ENCODE results near the gene CTCF.

The CTCF gene

GRCh38 chr16:67613808-67614207 is 51.5 kb downstream of the CTCF start:
- no peak for DNase-seq

- no peak for DNase-seq
Observed at GRCh38 chr16:67628216-67628615, 65.9 kb downstream of the CTCF start.

- DNase-seq: no peak
Observed at GRCh38 chr16:67632415-67633172, 70.3 kb downstream of the CTCF start.

DNA sequence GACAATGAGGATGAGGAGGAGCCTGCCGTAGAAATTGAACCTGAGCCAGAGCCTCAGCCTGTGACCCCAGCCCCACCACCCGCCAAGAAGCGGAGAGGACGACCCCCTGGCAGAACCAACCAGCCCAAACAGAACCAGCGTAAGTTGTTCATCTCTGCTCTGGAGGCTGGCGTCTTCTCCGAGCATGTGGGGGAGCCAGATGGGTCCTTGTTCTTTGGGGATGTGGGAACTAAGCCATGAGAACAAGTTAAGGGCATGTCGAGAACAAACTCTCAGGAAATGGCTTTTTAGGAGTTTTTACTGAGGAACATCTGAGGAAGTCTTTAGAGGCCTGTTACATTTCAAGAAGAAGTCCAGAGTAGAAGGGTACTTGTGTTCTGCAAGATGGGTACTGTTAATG is 74.4 kb downstream of the CTCF start:
- DNase-seq: no peak

GRCh38 chr16:67637625-67638024 is 75.3 kb downstream of the CTCF start:
- DNase-seq: no peak

DNA sequence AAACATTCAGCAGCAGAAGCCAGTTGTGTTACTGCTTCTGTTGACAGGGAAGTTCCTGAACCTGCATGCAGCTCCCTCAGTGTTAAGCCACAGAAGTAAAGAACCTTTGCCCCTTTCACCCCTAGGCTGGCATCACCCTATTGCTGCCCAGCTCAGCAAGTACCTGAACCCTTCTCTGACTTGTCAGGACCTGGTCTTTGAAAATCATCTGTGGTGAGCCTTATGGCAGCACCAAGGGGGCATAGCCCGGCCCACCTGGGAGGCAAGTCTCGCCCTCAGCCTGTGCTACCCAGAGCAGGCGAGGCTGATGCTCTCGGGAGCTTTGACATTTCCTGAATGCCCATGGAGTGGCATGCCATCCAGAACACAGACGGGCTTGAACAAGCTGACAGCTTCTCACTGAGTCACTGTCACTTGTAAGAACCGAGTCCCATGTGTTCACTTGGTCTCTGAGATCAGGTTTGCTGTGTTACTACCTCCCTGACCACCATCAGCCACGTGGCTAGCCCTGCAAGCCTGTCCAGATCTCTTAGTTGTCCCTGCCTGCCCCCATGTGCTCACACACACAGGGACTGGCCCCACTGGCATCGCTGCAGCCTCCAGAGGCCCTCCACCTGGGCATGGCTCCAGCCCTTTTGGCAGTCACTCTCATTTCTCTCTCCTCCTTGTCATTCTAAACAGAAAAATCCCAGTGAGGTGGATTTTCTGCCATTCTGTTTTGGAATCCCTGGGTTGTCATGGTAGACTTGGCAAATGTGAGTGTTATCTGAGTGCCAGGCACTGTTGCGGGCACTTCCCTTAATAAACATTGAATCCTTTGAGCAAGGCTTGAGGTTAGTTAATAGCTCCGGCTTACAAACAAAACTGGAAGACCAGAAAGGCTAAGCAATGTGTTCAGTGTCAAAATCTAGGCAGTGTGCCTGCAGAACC is 79.7 kb downstream of the CTCF start:
- no peak for DNase-seq

DNA sequence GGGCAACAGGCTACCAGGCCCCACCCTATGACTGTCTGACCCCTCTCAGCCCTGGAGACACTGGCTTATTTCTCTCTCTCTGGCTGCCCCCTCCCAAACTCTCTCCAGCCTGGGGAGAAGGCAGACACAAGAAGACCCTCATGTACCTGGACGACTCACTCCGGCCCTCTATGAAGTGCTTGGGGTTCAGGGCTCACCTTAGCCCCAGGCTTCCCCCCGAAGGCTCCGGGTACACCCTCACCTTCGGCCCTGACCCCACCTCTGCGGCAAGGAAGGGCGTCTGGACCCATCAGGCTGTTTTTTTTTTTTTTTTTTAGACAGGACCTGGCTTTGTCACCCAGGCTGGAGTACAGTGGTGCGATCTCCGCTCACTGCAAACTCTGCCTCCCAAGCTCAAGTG is 81.7 kb downstream of the CTCF start:
- DNase-seq: no peak

GRCh38 chr16:67645397-67646121 is 83.2 kb downstream of the CTCF start:
- no peak for DNase-seq

DNA sequence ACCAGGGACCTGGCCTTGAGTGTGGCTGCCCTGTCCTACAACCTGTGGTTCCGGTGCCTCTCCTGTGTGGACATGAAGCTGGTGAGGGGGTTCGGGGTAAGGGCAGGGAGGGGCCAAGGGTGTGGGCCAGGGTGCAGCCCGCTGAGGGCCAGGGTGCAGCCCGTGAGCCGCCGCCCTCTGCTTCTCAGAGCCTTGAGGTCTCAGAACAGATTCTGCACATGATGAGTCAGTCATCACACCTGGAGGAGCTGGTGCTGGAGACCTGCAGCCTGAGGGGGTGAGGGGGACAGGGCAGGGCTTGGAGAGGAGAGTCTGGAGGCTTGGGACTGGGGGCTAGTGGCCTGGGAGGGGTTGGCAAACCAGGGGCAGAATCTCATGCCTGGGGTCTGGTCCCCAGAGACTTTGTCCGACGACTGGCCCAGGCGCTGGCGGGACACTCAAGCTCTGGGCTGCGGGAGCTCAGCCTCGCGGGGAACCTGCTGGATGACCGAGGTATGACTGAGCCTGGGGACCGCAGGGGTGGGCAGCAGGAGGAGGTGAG is 84.9 kb downstream of the CTCF start:
- DNase-seq: no peak

GRCh38 chr16:67647681-67648080 is 85.4 kb downstream of the CTCF start:
- no peak for DNase-seq

DNA sequence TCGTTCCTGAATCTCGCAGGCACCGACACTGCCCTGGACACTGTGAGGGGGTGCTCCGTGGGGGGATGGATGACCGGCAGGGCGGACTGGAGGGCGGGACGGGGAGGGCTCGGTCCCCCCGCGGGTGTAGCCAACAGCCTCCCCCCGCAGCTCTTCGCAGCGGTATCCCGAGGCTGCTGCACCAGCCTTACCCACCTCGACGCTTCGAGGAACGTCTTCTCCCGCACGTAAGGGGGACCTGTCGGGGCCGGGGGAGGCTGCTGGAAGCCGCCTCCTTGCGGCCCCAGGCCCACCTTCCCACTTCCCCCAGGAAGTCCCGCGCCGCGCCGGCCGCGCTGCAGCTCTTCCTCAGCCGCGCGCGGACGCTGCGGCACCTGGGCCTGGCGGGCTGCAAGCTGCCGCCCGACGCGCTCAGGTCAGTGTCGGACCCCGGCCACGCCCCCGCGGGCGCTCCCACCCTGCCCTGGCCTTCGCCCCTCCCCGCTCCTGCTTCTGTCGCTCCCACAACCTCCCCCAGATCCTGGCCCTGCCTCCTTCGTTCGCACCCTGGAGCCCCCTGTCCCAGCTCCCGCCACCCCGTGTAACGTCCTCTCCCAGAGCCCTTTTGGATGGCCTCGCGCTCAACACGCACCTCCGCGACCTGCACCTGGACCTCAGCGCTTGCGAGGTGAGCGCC is 85.9 kb downstream of the CTCF start:
- no peak for DNase-seq

- DNase-seq: no peak
Observed at GRCh38 chr16:67648764-67649407, 86.6 kb downstream of the CTCF start.

DNA sequence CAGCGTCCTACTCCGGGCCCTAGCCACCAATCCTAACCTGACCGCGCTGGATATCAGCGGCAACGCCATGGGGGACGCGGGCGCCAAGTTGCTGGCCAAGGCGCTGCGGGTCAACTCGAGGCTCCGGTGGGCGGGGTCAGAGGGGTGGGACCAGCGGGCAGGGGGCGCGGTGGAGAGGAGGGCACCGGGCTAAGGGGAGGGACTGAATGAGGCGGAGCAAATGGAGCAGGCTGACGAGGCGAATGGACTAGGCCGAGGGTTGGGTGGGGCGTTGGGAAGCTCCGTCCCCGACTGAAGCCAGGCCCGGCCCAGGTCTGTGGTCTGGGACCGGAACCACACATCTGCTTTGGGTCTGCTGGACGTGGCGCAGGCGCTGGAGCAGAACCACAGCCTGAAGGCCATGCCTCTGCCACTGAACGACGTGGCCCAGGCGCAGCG is 87.2 kb downstream of the CTCF start:
- DNase-seq: no peak

GRCh38 chr16:67650023-67650422 is 87.7 kb downstream of the CTCF start:
- DNase-seq: no peak

DNA sequence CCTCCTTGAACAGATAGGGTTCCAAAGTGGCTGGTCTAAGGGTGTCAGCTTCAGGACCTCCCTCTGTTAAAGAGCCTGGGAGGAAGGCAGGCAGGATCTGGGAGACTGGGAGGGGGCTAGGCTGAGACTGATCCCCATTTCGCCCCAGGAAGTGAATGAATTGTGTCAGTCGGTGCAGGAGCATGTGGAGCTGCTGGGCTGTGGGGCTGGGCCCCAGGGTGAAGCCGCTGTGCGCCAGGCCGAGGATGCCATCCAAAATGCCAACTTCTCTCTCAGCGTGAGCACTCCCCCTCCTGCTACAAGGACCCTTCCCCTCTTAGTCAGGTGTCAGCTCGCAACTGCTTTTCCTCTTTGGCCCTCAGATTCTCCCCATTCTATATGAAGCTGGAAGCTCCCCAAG is 88.7 kb downstream of the CTCF start:
- DNase-seq: no peak

GRCh38 chr16:67651847-67652246 is 89.5 kb downstream of the CTCF start:
- no peak for DNase-seq

GRCh38 chr16:67652578-67653127 is 90.3 kb downstream of the CTCF start:
- no peak for DNase-seq

DNA sequence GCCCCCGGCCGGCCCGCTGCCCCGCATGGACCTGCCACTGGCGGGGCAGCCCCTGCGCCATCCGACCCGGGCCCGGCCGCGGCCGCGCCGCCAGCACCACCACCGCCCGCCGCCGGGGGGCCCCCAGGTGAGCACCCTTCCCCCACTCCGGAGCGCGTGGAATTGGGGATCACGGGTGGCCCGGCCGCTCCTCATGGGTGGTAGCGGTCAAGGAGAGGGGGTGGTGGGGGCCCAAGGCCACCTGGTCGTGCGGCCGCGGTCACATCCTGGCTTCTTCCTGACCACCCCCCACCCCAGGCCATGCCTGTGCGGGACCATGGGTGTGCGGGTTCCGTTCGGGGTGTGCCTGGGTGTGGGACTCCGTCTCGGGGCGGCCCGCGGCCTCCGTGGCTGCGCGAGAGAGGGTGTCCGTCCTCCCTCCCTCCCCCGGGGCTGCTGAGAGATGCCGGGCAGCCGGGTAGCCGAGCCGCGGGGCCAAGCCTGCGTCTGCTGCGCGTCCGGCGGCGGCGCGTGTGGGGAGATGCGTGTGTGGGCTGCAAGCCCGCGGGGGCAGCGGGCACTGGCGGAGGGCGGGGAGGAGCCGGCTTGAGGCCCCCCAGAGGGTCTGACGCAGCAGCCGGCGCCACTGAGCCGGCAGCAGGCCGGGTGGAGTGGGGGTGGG is 90.9 kb downstream of the CTCF start:
- no peak for DNase-seq

- no peak for DNase-seq
Observed at GRCh38 chr16:67653789-67654402, 91.6 kb downstream of the CTCF start.

DNA sequence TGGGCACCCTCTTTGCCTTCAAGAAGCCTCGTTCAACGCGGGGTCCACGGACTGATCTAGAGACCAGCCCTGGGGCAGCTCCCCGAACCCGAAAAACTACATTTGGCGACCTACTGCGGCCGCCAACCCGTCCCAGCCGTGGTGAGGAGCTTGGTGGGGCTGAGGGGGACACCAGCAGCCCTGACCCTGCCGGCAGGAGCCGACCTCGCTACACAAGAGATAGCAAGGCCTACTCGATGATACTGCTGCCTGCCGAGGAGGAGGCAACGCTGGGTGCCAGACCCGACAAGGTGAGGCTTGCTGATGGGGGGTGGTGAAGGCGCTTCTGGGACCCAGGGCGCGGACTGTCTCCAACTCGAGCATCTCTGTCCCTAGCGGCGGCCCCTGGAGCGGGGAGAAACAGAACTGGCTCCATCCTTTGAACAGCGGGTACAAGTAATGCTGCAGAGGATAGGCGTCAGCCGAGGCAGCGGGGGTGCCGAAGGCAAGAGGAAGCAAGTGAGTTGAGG is 92.1 kb downstream of the CTCF start:
- no peak for DNase-seq
